OCI-LY1 (cell line): ENCODE data around the gene ANKRD11.

Source experiments
- CTCF ChIP-seq: fragments of 200-600 bp; sonication (generic), shearing (Covaris generic); IDR thresholded peaks from 2 replicates; pipeline ENCODE4 v1.5.1; 2017; ENCODE audit warnings: mild to moderate bottlenecking, antibody characterized with exemption, low read length, moderate library complexity, mixed read lengths
- EZH2 ChIP-seq: fragments of 200-600 bp; sonication (generic), shearing (Covaris generic); IDR thresholded peaks from 2 replicates; pipeline ENCODE4 v1.8.0; 2017; ENCODE audit warnings: borderline replicate concordance, mixed run types, mild to moderate bottlenecking, antibody characterized with exemption, low read length, moderate library complexity, mixed read lengths

- TF ChIP-seq CTCF (no peak), EZH2 (no peak)
Measured at GRCh38 chr16:89467382-89467781, 23.0 kb downstream of the ANKRD11 start.
